ENCODE measurements around the gene NUDT19. TPM values are rescaled to one million over a fixed set of nuclear protein-coding genes. Genes with fewer than 3 reads are reported as not detected.
"Not testable (repeated sequence)": the region's sequence is repeated elsewhere in the genome, so short reads cannot be mapped to it uniquely, and the experiment has no call there.

Gene NUDT19
- total RNA-seq, 1 experiment from 2014 or later, result 33.4 TPM

DNA sequence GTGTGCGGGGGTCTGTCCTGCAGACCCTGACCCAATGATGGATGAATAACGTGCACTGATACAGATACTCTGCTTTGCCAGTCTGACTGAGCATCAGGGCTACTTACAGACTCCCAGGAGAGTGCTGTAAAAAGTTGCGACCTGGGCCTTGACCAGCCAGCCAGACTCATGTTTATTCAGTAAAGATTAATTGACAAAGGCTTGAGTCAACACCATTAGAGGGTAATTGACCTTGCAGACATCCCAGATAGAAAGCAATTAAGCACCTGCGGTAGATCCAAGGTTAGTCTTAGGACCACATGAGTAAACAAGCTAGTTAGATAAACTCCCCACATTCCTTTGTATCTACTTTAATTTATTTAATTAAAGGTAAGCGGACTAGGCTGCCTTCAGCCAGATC lies 10.4 kb downstream of the NUDT19 start:
- no TSS peak for BruUV-seq (replicated peaks)
- H3K36me3 Mint-ChIP-seq (ENCODE audit: insufficient read depth, unreplicated experiment), result peaks cover 83% of the 10 kb centered on the region

DNA sequence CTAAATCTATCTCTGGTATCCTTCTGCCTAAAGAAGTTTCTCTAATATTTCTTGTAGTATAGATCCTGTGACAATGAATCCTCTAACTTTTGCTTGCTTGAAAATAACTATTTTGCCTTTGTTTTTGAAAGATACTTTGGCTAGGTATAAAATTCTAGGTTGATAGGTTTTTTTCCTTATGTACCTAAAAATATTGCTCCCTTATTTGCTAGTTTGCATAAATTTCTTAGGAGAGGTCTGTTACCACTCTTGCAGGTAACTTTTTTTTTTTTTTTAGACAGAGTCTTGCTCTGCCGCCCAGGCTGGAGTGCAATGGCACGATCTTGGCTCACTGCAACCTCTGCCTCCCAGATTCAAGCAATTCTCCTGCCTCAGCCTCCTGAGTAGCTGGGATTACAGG lies 12.4 kb downstream of the NUDT19 start:
- DNase-seq (ENCODE audit: unreplicated experiment); H3K27me3 Mint-ChIP-seq (ENCODE audit: insufficient read depth, unreplicated experiment); POLR2A ChIA-PET; CTCF ChIA-PET; H3K27ac Mint-ChIP-seq (ENCODE audit: low read depth, unreplicated experiment); H3K4me1 Mint-ChIP-seq (ENCODE audit: insufficient read depth, unreplicated experiment); intact Hi-C loops (cut with micrococcal nuclease); H3K9me3 Mint-ChIP-seq (ENCODE audit: unreplicated experiment); BruUV-seq (replicated peaks); H3K4me3 Mint-ChIP-seq (ENCODE audit: unreplicated experiment): not testable (repeated sequence)
- H3K36me3 Mint-ChIP-seq (ENCODE audit: insufficient read depth, unreplicated experiment), result peaks cover 73% of the 10 kb centered on the region

More for the DNA sequence above, 10.4 kb downstream of the NUDT19 start:
- Mint-ChIP-seq H3K9me3 (ENCODE audit: unreplicated experiment) (no peaks in the 10 kb centered on the region), H3K27me3 (ENCODE audit: insufficient read depth, unreplicated experiment) (no peaks in the 10 kb centered on the region), H3K27ac (ENCODE audit: low read depth, unreplicated experiment) (no peak overlapping the region), H3K4me1 (ENCODE audit: insufficient read depth, unreplicated experiment) (no peaks in the 10 kb centered on the region), H3K4me3 (ENCODE audit: unreplicated experiment) (no peak overlapping the region)
- intact Hi-C loops (cut with micrococcal nuclease), result no loop called here
- CTCF ChIA-PET, result interaction anchor here (0.6 kb wide), 1 partner anchor 17 kb away, joined by 3 read pairs; no protein-coding TSS in a partner anchor
- POLR2A ChIA-PET, result interaction anchor here (2.5 kb wide), 1 partner anchor 11 kb away, joined by 13 read pairs; the partner anchor contains the start of gene NUDT19
- TF ChIP-seq CTCF (IDR thresholded peaks at IDR 0.05; ENCODE audit: unreplicated experiment), result no peak
- DNase-seq (ENCODE audit: unreplicated experiment), result no peak

DNA sequence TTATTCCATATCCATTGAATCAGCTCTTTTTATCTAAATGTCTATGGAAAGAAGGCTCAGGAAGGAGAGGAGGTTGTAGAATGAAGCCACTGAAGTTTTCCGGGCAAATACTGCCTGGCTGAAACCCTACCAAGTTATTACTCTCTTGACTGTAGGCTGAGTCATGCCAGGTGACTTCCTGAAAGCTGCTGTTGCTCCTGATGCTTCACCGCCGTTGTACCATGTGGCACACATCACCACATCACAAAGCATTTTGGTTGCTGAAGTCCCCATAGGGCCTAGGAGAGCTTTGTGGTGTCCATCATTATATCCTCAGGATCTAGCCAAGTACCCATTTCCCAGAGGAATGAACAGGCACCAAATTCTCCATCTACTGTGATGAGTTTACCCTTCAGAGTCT lies 16.8 kb downstream of the NUDT19 start:
- peaks cover 86% of the 10 kb centered on the region for H3K36me3 Mint-ChIP-seq (ENCODE audit: insufficient read depth, unreplicated experiment)
- intact Hi-C loops (cut with micrococcal nuclease), result no loop called here
- DNase-seq (ENCODE audit: unreplicated experiment), result no peak
- POLR2A ChIA-PET, result no interaction called here
- no peaks in the 10 kb centered on the region for H3K9me3 Mint-ChIP-seq (ENCODE audit: unreplicated experiment)
- H3K27ac Mint-ChIP-seq (ENCODE audit: low read depth, unreplicated experiment), result no peak overlapping the region
- CTCF ChIA-PET, result interaction anchor here (0.6 kb wide), 1 partner anchor 1614 kb away, joined by 3 read pairs; no protein-coding TSS in a partner anchor
- no peaks in the 10 kb centered on the region for H3K27me3 Mint-ChIP-seq (ENCODE audit: insufficient read depth, unreplicated experiment)
- H3K4me1 Mint-ChIP-seq (ENCODE audit: insufficient read depth, unreplicated experiment), result no peaks in the 10 kb centered on the region
- no peak for TF ChIP-seq CTCF (IDR thresholded peaks at IDR 0.05; ENCODE audit: unreplicated experiment)
- BruUV-seq (replicated peaks), result no TSS peak
- H3K4me3 Mint-ChIP-seq (ENCODE audit: unreplicated experiment), result no peak overlapping the region

DNA sequence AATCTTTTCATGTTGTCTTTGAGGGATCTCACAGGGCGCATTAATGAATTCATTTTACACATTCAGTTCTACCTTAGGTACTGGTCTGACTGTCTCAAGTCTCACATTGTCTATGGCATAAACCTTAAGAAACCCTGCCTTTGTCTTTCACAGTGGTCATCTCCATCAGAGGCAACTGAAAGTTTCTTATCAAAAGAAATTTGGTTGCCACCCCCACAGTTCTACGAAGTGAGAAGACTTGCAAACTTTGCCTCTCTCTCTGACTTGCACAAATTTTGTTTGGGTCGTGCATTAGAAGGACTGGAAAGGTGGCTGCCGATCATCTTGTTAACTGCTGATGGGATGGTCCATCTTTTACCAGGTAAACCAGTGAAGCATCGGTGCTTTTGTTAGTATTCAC lies 17.4 kb downstream of the NUDT19 start:
- no peak overlapping the region for H3K27ac Mint-ChIP-seq (ENCODE audit: low read depth, unreplicated experiment)
- CTCF ChIA-PET, result no interaction called here
- H3K36me3 Mint-ChIP-seq (ENCODE audit: insufficient read depth, unreplicated experiment), result peaks cover 86% of the 10 kb centered on the region

More for the DNA sequence above, 17.4 kb downstream of the NUDT19 start:
- Mint-ChIP-seq H3K4me3 (ENCODE audit: unreplicated experiment) (no peak overlapping the region), H3K27me3 (ENCODE audit: insufficient read depth, unreplicated experiment) (no peaks in the 10 kb centered on the region), H3K4me1 (ENCODE audit: insufficient read depth, unreplicated experiment) (no peaks in the 10 kb centered on the region), H3K9me3 (ENCODE audit: unreplicated experiment) (no peaks in the 10 kb centered on the region)
- TF ChIP-seq CTCF (IDR thresholded peaks at IDR 0.05; ENCODE audit: unreplicated experiment), result no peak
- DNase-seq (ENCODE audit: unreplicated experiment), result no peak
- POLR2A ChIA-PET, result no interaction called here
- no TSS peak for BruUV-seq (replicated peaks)
- intact Hi-C loops (cut with micrococcal nuclease), result no loop called here

Data from MCF 10A (cell line).